ENCODE results near the gene ZC3H13. TPM values are rescaled to one million over a fixed set of nuclear protein-coding genes. Genes with fewer than 3 reads are reported as not detected.
"Not testable (repeated sequence)": the region's sequence is repeated elsewhere in the genome, so short reads cannot be mapped to it uniquely, and the experiment has no call there.

The ZC3H13 gene
- total RNA-seq, 2 donors from 2014 or later = 31.7 to 32.3 TPM

- intact Hi-C loops (cut with DNase I) = no loop called here
- ATAC-seq (no peak), DNase-seq (no peak)
Measured at GRCh38 chr13:46016216-46016615, 36.3 kb downstream of the ZC3H13 start.

- intact Hi-C loops (cut with DNase I) = no loop called here
- no peak for ATAC-seq
- no peak for DNase-seq
Measured at GRCh38 chr13:46015366-46015765, 37.2 kb downstream of the ZC3H13 start.

- DNase-seq (no peak), ATAC-seq (no peak)
- intact Hi-C loops (cut with DNase I) = no loop called here
Measured at GRCh38 chr13:46012404-46012803, 40.1 kb downstream of the ZC3H13 start.

GRCh38 chr13:46010148-46010547, 42.4 kb downstream of the ZC3H13 start:
- ATAC-seq = no peak
- DNase-seq = no peak
- intact Hi-C loops (cut with DNase I) = no loop called here

GRCh38 chr13:46008631-46009030, 43.9 kb downstream of the ZC3H13 start:
- no peak for DNase-seq
- intact Hi-C loops (cut with DNase I) = no loop called here
- no peak for ATAC-seq

GRCh38 chr13:46006688-46007452, 45.7 kb downstream of the ZC3H13 start:
- intact Hi-C loops (cut with DNase I) = no loop called here

GRCh38 chr13:46004491-46004890, 48.1 kb downstream of the ZC3H13 start:
- ATAC-seq = no peak
- intact Hi-C loops (cut with DNase I) = no loop called here
- no peak for DNase-seq

More at GRCh38 chr13:46006688-46007452, 45.7 kb downstream of the ZC3H13 start:
- no peak for DNase-seq
- no peak for ATAC-seq

- DNase-seq (no peak), ATAC-seq (no peak)
- intact Hi-C loops (cut with DNase I) = no loop called here
Measured at GRCh38 chr13:45996631-45997030, 55.9 kb downstream of the ZC3H13 start.

GRCh38 chr13:45995245-45995644, 57.3 kb downstream of the ZC3H13 start:
- no peak for ATAC-seq
- intact Hi-C loops (cut with DNase I) = no loop called here
- DNase-seq = no peak

- ATAC-seq (no peak), DNase-seq (no peak)
- intact Hi-C loops (cut with DNase I) = no loop called here
Measured at GRCh38 chr13:45994752-45995151, 57.8 kb downstream of the ZC3H13 start.

- DNase-seq (no peak), ATAC-seq (peak in 1 of 2 donors; percentile 76)
- intact Hi-C loops (cut with DNase I) = no loop called here
Measured at GRCh38 chr13:45989607-45990006, 62.9 kb downstream of the ZC3H13 start.

- DNase-seq; intact Hi-C loops (cut with DNase I); ATAC-seq: not testable (repeated sequence)
Measured at GRCh38 chr13:45981127-45981526, 71.4 kb downstream of the ZC3H13 start.

GRCh38 chr13:45975337-45975736, 77.2 kb downstream of the ZC3H13 start:
- no peak for ATAC-seq
- intact Hi-C loops (cut with DNase I) = no loop called here
- DNase-seq = no peak

GRCh38 chr13:45974500-45974899, 78.0 kb downstream of the ZC3H13 start:
- ATAC-seq (no peak), DNase-seq (no peak)
- intact Hi-C loops (cut with DNase I) = no loop called here

- intact Hi-C loops (cut with DNase I) = no loop called here
- DNase-seq (no peak), ATAC-seq (no peak)
Measured at GRCh38 chr13:45967589-45967988, 85.0 kb downstream of the ZC3H13 start.

GRCh38 chr13:45966715-45967114, 85.8 kb downstream of the ZC3H13 start:
- ATAC-seq (no peak), DNase-seq (no peak)
- intact Hi-C loops (cut with DNase I) = no loop called here

GRCh38 chr13:45961468-45961867, 91.1 kb downstream of the ZC3H13 start:
- ATAC-seq = no peak
- no peak for DNase-seq
- intact Hi-C loops (cut with DNase I) = no loop called here

- DNase-seq (no peak), ATAC-seq (no peak)
- intact Hi-C loops (cut with DNase I) = no loop called here
Measured at GRCh38 chr13:45954836-45955800, 97.4 kb downstream of the ZC3H13 start.

GRCh38 chr13:45953082-45953481, 99.5 kb downstream of the ZC3H13 start:
- ATAC-seq (no peak), DNase-seq (no peak)
- intact Hi-C loops (cut with DNase I) = no loop called here

GRCh38 chr13:45951724-45952123, 100.8 kb downstream of the ZC3H13 start:
- peak in 1 of 2 donors; percentile 16 for ATAC-seq
- intact Hi-C loops (cut with DNase I) = no loop called here

More at GRCh38 chr13:45951724-45952123, 100.8 kb downstream of the ZC3H13 start:
- no peak for DNase-seq

All from left cardiac atrium (tissue), 4 donors.